SK-N-MC (cell line): ENCODE data around the gene COL5A3.

Experiments used
- EZH2 ChIP-seq: fragments of 200-600 bp; sonication (generic); IDR thresholded peaks from one replicate; pipeline ENCODE4 v1.6.1; 2017; ENCODE audit warnings: antibody characterized with exemption
- POLR2AphosphoS5 ChIP-seq: IDR thresholded peaks from 2 replicates; pipeline ENCODE4 v1.6.1; 2012; ENCODE audit warnings: mild to moderate bottlenecking, low read depth, low read length, borderline replicate concordance

DNA sequence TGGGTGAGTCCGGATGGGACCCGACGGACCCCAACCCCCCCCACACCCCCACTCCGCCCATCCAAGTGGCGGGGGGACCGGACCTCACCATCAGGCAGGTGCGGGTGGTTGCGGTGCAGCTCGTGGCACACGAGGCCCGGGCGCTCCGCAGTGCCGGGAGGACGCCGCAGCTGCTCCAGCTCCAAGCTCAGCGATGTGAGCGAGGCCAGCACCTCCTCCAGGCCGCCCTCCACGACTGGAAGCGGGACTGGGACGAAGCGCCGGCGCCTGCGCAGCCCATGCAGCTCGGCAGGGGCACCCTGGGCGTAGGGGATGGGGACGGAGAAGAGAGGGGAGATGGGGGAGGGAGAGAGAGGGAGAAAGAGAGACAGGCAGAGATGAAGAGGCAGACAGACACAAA is 43.9 kb downstream of the COL5A3 start:
- no peak for TF ChIP-seq EZH2
- TF ChIP-seq POLR2AphosphoS5: no peak
